GM18858 (cell line): Measurements from ENCODE around the gene NADK2.
"Not testable (repeated sequence)": the region's sequence is repeated elsewhere in the genome, so short reads cannot be mapped to it uniquely, and the experiment has no call there.

ENCODE experiments used
- ATAC-seq: cut with Tn5 transposase; IDR thresholded peaks from one replicate; pipeline ENCODE4 v1.9.1; 2021; ENCODE audit not compliant: unreplicated experiment

NADK2 gene

DNA sequence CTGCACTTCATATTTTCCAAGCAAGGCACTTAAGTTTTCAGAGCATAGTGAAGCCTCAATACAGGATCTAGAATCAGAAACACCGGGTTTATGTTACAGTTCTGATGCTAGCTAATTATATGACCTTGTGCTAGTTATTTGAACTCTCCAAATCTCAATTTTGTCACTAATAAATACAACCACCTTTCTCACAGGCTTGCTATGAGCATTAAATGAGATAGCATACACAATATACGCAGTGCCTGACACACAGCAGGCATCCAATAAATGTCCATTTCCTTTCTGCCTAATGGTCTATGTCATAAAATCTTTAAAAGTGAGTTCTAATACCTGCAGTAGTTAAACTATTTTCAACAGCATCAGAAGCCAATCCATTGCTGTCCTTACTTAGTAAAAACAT is 32.9 kb downstream of the NADK2 start:
- no peak for ATAC-seq

DNA sequence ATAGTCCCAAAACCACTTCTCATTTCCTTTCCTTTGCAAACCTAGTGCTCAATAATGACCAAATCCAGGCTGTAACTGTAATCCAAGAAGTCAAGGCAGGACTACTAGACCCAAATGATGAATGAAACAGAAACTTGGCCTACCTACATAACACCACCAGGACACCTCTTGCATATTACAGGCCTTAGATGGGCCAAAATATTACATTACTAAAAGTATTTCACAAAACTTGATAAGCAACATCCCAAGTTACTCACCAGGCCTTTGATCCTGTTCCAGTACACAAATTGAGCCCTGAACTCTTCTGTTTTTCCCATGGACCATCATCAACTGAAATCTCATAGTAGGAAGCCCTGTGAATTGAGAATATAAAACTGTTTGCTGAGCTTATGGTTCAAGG is 34.8 kb downstream of the NADK2 start:
- no peak for ATAC-seq

DNA sequence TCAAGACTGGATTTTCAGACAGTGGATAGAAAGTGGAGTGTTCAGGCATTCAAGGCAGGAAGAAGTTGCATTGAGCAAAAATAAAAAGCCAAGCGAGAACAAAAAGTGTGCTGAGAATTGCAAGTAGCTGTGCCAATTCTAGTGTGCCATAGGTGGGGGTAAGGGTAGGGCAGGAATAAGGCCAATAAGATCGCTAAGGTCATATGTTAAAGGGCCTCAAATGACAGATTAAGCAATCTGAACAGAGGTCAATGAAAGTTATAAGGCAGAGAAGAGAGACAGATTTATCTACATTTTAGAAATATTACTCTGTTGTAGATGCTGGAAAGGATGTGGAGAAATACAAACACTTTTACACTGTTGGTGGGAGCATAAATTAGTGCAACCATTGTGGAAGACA is 36.4 kb downstream of the NADK2 start:
- no peak for ATAC-seq

DNA sequence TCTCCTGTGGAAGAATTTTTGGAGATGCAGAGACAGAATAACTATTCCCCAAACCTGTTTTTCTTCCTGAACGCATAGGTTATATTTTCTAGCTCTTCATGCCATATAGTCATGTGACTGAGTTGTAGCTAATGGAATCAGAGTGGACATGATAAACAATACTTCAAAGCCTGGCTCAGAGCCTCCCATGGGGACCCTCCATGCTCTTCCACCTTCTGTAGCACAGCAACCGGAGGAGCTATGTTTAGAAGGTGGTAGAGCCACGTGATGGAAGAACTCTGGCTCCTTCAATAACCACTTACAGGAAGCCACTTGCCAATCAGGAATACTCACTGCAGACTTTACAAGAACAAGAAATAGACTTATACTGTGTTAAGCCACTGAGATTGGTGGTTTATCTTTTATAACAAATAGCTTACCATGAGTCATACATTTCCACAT is 39.2 kb downstream of the NADK2 start:
- ATAC-seq = no peak

DNA sequence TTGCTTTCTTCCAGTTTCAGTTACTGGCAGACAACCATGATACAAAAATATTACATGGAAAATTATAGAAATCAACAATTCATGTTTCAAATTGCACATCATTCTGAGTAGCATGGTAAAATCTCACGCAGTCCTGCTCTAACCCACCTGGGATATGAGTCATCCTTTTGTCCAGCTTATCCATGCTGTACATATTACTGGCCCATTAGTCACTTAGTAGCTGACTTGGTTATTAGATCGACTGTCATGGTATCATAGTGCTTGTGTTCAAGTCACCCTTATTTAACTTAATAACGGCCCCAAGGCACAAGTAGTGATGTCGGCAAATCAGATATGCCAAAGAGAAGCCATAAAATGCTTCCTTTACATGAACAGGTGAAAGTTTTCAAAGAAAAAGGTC is 41.2 kb downstream of the NADK2 start:
- no peak for ATAC-seq

DNA sequence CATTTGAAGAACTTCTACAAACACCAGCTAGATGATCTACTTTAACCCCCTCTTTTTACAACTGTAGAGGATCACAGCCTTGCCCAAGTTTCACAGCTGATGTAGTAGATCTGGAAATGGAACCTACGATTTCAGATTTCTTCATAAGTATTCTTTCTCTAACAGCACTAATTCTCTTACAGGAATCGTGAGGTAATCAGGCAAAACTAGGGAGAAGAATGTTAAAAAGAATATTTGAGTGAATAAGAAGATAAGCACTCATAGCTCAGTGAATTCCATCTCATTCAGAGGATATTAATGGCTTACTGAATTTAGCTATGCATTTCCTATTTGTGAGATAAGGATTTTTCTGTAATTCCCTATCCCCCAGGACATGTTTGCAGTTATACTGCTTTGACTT is 42.1 kb downstream of the NADK2 start:
- no peak for ATAC-seq

DNA sequence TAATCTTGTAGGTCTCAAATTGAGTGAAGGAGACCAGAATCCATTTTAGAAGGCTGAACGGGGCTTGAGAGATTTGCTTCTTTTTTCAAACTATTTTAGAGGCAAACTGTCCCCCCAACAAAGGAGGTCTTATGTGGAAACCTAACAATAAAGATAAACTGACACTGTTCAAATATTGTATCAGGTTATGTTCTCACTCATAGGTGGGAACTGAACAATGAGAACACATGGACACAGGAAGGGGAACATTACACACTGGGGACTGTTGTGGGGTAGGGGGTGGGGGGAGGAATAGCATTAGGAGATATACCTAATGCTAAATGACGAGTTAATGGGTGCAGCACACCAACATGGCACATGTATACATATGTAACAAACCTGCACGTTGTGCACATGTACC is 42.9 kb downstream of the NADK2 start:
- ATAC-seq = not testable (repeated sequence)

DNA sequence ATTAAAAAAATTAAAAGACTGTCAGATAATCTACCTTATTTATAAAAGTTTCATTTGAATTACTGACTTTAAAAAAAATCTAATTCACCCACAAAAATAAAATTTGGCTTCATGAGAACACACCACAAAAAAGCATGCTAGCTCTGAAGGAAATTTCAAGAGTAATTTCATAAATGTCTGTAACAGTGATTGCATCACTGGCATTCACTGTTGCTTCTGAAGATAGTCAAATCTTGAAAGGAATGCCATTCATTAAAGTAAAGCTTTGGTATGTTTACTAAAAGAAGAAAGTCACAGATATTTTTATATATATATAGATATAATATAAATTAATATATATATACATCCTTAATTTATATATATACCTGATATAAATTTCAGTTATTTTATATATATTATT is 43.4 kb downstream of the NADK2 start:
- ATAC-seq = no peak

DNA sequence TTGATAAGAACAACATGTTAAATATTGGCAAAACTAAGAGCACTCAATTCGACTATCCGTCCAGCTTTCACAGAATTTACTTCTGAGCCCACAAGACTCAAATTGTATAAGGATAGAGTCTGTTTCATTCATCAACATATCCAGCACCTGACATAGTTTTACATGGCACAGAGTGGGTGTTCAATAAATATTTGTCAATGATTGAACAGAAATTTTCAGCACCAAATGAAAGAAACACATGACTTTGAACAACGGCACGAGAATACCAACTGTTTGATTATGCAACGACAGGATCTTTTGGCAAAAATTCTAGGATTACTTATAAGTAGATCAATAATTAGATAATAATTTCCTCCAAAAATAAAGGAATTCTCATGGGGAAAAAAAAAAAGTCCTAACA is 48.0 kb downstream of the NADK2 start:
- no peak for ATAC-seq

DNA sequence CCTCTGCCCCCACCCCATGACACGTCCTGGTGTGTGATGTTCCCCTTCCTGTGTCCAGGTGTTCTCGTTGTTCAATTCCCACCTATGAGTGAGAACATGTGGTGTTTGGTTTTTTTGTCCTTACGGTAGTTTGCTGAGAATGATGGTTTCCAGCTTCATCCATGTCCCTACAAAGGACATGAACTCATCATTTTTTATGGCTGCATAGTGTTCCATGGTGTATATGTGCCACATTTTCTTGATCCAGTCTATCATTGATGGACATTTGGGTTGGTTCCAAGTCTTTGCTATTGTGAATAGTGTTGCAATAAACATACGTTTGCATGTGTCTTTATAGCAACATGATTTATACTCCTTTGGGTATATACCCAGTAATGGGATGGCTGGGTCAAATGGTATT is 57.3 kb downstream of the NADK2 start:
- ATAC-seq = not testable (repeated sequence)

DNA sequence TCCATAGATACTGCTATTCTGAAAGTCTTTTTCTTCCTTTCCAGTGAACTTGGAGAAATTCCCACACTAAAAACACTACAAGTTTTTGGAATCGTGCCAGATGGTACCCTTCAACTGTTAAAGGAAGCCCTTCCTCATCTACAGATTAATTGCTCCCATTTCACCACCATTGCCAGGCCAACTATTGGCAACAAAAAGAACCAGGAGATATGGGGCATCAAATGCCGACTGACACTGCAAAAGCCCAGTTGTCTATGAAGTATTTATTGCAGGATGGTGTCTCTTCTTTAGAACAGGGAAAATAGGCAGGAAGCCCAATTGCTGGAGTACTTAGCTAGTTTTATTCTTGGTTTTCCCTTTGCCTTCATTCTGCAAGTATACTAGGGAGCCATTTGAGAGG is 60.0 kb downstream of the NADK2 start:
- ATAC-seq = no peak

DNA sequence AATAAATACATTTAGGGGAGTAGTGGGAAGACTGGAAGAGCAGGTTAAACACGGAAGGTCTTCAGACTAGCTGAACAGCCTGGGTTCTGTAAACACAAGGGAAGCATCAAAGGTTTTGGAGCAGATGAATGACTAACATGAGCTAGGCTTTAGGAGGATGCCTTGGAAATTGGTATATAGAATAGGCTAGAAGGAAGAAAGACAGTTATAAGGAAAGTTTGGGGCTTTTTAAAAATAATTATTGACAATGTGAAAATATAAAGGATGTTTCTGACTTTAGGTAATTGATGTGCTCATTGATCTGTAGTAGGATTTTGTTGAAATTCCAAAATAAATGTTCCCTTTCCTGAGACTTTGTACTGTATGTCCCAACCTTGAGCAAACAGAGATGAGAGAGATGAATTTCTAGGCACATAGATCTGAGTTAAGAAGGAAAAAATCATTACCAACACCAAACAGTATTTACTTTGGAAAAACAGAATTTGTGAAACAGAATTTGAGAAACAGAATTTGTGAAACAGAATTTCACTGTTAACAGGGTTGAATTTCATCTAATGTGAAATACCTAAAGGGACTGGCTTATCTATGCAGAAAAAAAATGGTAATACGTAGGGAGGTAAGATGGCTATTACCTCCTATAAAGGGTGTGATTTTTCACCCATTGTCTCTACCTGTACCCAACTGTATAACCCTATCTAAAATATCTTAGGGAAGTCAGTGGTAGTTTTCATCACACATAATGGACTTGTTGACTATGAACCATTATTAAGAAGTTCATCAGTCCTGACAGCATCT is 61.0 kb downstream of the NADK2 start:
- no peak for ATAC-seq

DNA sequence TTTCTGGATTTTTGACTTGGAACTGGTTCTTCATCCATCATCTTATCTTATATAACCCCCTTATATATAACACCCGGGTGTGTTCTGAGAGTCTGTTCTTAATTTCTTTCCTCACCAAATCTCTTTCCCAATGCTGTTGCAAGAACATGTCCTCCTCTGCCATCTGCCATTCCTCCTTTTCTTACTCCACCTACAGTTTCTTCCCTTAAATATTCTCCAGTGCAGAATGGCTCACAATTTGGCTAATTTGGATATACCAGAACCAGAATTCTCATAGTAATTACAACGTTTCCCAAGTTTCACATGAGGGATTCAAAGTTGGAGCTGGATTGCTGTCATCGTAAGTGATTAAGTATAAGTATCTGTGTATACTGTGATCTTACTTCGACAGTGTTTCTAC is 61.8 kb downstream of the NADK2 start:
- no peak for ATAC-seq

DNA sequence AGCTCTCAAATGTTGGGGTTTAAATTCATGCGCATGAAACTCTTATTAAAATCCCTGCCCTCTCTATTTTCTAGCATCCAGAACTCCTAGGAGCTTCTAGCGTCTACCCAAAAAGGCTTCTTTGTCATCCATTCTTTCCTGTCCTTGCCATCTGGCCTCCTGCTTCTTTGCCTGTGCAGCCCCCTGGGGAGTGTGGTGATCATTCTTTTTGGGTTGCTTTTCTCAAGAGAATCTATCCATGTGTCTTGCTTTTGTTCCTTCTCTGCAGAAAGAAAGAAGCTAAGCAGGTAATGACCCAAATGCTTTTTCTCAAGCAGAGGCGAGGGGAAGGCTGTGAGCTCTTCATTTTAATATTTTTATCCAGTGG is 63.2 kb downstream of the NADK2 start:
- no peak for ATAC-seq

DNA sequence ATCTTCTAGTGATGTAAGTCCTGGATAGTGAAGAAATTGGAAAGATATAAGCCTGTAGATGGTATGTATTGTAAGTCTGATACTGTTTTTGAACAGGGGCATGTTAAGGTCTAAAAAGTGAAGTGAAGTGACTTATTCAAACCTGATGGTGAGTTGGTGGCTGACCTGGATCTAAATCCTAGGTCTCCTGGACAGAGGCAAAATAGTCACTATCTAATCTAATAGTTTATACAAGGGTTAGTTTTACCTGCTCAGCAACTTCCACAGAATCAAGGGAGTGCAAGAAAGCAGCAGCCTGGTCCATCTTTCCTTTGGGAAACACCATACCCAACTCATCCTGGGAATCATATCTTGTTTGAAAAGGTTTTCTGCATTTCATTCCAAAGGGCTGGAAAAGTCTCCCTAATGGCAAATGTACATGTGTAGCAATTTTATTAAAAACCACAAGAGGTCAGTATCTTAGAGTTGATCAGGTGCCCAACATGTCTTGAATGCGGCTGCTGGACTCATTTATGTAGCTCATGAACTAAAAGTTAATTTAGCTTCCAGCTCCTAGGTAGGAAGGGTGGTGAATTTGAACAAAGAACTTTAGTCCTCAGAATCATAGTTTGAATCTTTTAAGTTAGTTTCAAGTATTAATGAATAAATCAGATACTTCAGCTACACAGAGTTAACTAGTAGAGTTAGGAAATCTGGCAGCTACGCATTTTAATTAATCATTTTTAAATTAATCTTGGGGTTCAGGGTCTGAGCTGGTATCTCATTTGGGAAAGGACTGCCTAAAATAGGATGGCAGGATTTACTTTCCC is 63.8 kb downstream of the NADK2 start:
- no peak for ATAC-seq

DNA sequence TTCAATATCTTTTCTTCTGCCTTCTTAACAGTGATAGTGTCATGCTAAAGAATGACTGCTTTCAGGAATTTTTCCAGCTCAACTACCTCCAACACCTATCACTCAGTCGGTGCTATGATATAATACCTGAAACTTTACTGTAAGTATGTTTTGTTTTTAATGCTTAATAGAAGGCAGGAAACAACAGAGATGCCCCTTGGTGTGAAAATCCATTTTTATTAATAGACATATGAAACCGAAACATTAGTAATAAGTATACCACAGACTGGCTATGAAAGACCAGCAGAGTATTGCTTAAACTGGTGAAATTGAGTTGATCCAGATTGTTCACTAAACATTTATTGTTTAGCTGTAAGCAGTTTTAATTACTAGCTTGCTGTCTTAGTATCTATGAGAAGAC is 64.6 kb downstream of the NADK2 start:
- ATAC-seq = peak; percentile 97

DNA sequence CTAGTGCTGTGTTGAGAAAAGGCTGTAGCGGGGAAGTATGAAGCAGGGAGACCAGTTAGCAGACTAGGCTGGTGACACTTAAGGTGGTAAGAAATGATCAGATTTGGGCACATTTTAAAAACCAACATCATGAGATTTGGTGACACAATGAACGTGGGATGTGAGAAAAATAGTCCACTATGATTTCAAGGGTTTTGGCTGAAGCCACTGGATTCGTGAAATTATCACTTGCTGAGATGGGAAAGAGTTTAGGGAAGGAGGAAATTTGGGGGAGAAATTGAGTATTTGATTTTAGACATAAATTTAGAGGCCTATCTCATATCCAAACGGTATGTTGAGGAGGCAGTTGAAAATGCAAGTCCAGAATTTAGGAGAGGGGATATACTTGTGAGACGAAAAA is 66.7 kb downstream of the NADK2 start:
- ATAC-seq = no peak

DNA sequence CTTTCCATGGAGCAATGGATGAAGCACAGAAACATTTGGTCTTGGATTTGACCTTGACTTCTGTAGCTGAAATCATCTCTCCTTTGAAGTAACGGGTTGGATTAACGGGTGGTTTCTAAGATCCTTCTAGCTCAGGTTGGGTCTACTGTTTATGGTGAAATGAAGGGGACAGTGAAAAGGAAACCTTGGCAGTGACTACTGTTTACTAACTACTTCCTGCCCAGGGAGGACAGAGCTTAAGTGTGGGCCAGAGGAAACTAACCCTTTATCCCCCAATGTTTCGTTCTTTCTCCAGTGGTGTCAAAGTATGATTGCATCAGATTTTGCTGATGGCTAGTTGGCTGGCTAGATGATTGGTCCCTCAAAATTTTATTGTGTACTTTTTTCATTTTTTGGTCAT is 67.6 kb downstream of the NADK2 start:
- ATAC-seq = no peak

DNA sequence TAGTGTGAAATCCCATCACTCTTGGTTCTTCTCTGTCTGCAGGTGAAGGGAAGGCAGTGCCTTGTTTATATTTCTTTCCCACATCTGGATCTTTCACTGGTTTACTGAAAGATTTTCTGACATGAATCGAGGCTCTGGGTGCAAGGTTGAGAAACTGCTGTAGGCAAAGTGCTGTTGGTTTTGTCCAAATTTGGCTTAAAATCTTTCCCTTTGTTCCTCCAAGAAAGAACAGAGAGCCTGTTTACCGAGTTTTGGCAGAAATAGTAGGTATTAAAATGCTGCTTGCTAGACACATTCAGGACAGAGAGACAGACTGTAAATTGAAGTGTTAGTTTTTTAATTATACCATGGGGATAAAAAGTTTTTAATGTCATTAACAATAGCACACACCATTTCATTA is 68.3 kb downstream of the NADK2 start:
- no peak for ATAC-seq

DNA sequence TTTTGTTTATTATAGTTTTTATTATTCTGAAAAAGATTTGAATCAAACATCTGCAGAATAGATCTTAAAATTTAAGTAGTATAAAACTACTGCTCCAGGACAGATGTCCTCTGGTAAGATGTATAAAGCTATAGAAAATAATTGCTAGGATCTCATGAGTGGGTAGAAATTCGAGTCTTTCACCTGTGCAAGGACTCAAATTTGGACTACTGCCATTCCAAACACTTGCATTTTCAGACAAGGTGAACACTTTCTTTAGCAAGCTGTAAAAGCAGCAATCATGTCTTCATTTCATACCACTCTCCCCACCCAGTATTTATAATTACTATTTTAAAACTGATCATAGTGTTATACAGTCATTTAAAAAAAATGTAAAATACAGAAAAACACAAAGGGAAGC is 69.1 kb downstream of the NADK2 start:
- ATAC-seq = no peak

DNA sequence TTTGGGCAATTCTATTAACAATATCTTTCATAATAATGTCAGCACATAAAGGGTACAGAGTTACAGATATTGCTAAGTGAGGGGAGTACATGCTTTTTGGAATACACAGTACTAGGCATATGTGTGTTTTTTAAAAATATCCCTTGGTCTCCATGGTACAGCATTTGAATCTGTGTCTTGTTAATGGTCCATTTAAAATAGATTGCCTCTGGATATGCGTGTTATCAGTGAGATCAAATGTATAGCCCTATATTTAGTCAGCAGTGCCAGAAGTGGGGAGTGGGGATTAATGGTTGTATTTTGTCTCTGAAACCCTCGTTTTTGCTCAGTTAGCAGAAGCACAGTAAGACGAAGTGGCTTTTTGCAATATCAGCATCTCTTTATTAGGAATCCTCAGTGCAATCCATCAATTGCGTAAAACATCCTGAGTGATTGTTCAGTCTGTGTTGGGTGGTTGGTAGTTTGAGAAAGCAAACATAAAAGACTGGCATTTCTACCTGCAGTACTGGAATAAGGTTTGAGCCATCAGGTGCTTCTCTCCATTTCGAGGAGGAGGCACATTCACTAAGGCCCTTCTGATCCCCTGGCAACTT is 70.8 kb downstream of the NADK2 start:
- no peak for ATAC-seq

DNA sequence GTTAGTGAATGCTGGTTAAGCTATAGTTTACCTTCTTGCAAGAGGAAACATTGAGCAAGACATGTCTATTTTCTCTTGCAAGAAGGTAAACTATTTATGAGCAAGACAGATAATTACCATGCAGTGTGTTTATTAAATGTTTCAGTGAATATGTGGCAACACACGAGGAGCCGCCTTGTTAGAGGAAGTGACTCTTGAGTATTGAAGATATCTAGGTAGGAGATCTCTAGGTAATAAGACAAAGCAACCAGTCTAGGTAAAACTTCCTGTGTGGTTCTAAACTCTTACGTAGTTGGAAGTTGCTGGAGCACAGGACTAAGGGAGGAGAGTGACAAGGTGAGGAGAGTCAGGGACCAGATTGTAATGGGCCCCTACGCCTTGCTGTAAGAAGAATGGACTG is 73.0 kb downstream of the NADK2 start:
- no peak for ATAC-seq
